A549 treated with dexamethasone at 1 μM for 4 hours (cell line): ENCODE results near the gene PTPN2. TPM values are rescaled to one million over a fixed set of nuclear protein-coding genes. Genes with fewer than 3 reads are reported as not detected.

Source experiments
- total RNA-seq: library from RNA; stranded (reverse); fragments of 200-300 nt; extraction: Qiagen RNA extraction; gene quantifications from 5 replicates; pipeline ENCODE4 v1.2.3, GENCODE V29; 2022

Gene PTPN2
- total RNA-seq: 18.7 to 20.3 TPM (median 19.3 TPM) in 5 replicates

GRCh38 chr18:12883684-12884405, at the start of gene PTPN2:
TSS of gene PTPN2 (minus strand) at chr18:12884237. CDS start at chr18:12884141, 96 bp downstream.

Other genes starting within 250 kb of the PTPN2 start
- 12.9 to 20.7 TPM (median 17.7 TPM) in 5 replicates for gene SPIRE1, start 226.1 kb downstream of the PTPN2 start, total RNA-seq
- gene CEP76, start 181.5 kb downstream of the PTPN2 start, total RNA-seq: 5.3 to 6.3 TPM (median 5.6 TPM) in 5 replicates
- gene PSMG2, start 181.2 kb downstream of the PTPN2 start, total RNA-seq: 62.1 to 70.1 TPM (median 66.5 TPM) in 5 replicates
- gene SEH1L, start 63.8 kb upstream of the PTPN2 start, total RNA-seq: 24.9 to 33.1 TPM (median 28.9 TPM) in 5 replicates
- gene CEP192, start 107.1 kb upstream of the PTPN2 start, total RNA-seq: 7.5 to 9.2 TPM (median 8.6 TPM) in 5 replicates